GM21367 (cell line): Measurements from ENCODE around the gene SYCN.
"Not testable (repeated sequence)": the region's sequence is repeated elsewhere in the genome, so short reads cannot be mapped to it uniquely, and the experiment has no call there.

Experiments
- ATAC-seq: cut with Tn5 transposase; IDR thresholded peaks from one replicate; pipeline ENCODE4 v1.9.1; 2021; ENCODE audit not compliant: unreplicated experiment

The SYCN gene

GRCh38 chr19:39203372-39204341 is at the start of gene SYCN:
TSS of gene SYCN (minus strand) at chr19:39204263. CDS start at chr19:39204254, 9 bp downstream.
- no peak for ATAC-seq

DNA sequence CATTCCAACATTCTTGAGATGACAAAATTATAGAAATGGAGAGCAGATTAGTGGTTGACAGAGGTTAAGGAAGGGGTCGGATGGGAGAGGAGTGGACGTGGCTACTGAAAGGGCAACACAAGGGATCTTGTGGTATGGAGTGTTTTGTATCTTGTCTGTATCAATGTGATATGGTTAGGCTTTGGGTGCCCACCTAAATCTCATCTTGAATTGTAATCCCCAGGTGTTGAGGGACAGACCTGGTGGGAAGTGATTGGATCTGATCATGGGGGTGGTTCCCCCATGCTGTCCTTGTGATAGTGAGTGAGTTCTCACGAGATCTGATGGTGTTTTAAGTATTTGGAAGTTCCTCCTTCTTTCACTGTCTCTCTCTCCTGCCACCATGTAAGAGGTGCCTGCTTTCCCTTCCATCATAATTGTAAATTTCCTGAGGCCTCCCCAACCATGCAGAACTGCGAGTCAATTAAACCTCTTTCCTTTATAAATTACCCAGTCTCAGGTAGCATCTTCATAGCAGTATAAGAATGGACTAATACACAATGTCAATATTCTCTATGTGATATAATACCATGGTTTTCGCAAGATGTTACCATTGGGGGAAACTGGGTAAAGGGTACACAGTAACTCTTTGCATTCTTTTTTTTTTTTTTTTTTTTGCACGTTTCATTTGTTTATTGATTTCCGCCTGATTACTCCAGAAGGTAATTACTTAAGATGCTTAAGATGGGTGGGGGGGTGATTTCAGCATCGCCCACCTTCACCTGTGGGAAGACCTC is 49.5 kb upstream of the SYCN start:
- no peak for ATAC-seq

DNA sequence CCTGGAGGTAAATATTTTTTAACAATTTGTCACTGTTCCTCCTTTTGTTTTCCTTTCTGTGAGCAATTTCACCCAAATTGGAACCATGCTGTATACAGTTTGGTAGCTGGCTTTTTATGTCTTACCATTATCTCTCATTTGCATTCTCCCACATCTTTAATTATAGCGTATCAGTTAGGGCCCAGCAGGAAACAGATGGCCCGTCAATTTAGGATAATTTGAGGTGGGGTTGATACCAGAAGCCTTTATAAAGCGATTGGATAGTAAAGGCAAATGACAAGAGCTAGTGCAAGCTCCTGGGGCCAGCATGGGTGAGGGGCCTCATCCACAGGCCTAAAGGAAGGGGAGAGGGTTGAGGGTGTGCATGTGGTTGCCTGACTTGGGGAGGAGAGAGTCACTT is 48.4 kb upstream of the SYCN start:
- no peak for ATAC-seq

- no peak for ATAC-seq
Measured at GRCh38 chr19:39251846-39252245, 47.8 kb upstream of the SYCN start.

DNA sequence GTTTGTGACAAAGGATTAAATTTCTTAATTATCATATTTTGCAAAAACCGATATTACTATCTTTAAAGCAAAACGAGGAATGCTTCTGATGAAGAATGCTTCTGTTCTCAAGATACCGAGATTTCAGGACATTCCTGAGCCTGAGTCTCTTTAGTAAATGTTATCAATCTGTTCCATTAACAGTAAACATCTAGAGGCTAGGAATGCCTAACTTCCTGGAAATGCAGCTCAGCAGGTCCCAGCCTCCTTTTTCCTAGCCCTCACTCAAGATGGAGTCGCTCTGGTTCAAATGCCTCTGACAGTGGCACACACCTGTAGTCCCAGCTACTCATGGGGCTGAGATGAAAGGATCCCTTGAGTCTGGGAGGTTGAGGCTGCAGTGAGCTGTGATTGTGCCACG is 47.0 kb upstream of the SYCN start:
- no peak for ATAC-seq

GRCh38 chr19:39248806-39249205 is 44.7 kb upstream of the SYCN start, which contains the start of gene IFNL4:
TSS of gene IFNL4 (minus strand) at chr19:39248856.
- ATAC-seq, result no peak

DNA sequence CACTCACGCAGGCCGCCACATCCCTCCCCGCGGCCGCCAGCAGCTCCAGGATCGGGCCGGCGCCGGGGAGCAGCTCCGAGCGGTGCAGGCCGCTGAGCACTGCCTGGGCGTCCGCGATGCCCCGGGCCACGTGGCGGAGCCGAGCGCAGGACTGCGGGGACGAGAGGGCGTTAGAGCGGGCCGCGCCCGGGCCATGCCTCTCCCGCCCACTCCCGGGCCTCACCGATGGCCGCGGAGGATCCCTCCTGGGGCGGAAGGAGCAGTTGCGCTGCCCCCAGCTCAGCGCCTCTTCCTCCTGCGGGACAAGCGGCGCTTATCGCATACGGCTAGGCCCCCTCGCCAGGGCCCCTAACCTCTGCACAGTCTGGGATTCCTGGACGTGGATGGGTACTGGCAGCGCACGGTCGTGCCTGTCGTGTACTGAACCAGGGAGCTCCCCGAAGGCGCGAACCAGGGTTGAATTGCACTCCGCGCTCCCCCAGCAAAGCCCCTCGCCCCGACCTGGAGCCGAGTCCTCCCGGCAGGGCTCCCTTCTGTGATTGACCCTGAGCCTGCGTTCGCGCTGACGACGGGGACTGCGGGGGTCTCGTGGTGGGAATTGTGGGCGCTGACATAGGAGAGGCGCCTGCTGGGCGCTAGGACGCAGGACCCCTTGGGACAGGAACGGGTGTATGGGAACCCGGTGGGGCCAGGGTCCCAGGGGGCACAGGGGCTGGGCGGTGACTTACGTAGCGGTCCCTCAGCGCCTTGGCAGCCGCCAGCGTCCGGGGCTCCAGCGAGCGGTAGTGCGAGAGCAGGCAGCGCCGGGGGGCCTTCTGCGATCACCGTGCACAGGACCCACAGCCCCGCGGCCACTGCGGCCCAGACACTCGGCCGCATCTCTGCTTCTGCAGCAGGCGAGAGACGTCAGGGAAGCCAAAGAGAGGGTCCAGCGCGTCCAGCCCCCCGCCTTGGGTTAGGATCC is 43.9 kb upstream of the SYCN start:
- no peak for ATAC-seq

DNA sequence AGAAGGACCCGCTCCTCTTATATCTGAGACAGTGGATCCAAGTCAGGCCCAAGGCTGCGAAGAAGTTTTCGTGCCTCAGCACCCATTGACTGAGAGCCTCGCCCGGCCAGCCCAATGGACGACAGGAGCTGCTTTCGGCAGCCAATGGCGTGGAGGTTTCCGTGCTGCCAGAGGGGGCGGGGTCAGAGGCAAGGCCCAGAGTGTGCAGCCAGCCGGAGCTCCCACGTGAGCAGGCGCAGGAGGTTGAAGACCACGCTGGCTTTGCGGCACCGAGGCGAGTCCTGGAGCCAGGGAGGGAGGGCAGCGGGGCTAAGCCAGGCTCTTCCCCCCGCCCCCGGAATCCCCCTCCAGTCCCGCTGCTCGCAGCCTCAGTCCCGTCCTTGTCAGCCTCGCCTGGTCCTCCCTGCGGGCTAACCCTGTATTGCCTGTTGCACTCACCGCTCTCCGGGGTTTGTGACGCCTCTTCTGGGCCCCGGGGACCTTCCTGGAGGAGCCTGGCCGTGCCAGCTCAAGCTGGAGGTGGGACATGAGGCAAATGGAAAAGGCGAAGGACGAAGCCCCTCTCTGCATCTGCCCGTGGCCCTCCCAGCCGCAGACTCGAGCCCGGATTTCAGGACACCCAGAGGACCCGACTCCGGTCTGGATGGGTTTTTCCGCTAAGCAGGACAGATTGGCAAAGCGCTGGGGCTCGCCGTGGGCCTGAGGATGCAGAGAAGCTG is 43.0 kb upstream of the SYCN start:
- no peak for ATAC-seq

GRCh38 chr19:39245166-39245565 is 41.1 kb upstream of the SYCN start:
- not testable (repeated sequence) for ATAC-seq

- not testable (repeated sequence) for ATAC-seq
Measured at GRCh38 chr19:39244410-39245100, 40.5 kb upstream of the SYCN start, which contains the start of gene IFNL3. TSS of gene IFNL3 (minus strand) at chr19:39245006. CDS start at chr19:39244967, 39 bp downstream.

- ATAC-seq, result not testable (repeated sequence)
Measured at GRCh38 chr19:39243741-39244140, 39.7 kb upstream of the SYCN start.

- ATAC-seq, result no peak
Measured at GRCh38 chr19:39240421-39240820, 36.4 kb upstream of the SYCN start.

- no peak for ATAC-seq
Measured at GRCh38 chr19:39238944-39239343, 34.9 kb upstream of the SYCN start.

GRCh38 chr19:39238209-39238608 is 34.1 kb upstream of the SYCN start:
- no peak for ATAC-seq

DNA sequence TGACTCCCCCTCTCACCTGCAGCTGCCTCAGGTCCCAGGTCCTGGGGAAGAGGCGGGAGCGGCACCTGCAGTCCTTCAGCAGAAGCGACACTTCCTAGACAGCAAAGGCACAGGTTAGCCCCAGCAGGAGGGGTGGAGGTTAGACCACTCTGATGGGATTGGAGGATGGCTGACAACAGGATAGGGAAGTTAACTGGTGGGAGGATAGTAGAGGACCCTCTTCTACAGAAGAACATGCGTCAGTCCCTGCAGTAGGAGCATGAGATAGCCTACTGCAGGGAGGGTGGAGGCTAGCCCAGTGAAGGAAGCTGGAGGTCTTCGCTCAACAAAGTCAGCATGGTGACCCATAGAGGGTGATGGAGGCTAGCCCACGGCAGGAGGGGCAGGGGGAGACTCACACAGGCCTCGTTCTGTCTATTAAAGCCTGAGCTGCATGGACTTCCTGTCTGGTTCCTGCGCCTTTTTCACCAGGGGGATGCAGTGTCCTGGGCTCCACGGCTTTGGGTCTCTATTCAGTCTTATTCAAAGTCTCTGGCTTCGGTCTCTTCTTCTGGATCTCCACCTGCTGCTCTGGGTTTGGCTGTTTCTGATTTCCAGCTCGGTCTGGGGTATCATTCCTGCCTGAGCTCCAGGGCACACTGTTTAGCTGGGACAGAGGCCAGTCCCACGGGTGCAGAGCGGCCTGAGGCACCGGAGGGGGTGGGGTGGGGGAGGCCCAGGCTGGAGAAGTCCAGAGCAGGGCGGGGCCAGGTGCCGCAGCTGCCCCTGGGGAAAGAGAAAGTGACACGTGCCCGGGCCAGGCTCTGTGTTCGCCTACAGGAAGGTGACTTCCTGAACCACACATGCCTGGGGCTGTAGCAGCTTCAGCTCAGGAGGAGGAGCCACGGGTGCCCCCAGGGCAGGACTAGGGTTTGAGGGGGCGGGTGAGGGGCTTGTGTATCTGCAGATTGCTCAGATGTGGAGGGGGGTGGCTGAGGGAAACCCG is 33.4 kb upstream of the SYCN start:
- ATAC-seq, result no peak

GRCh38 chr19:39236527-39236926 is 32.5 kb upstream of the SYCN start:
- no peak for ATAC-seq

GRCh38 chr19:39232708-39233107 is 28.6 kb upstream of the SYCN start:
- ATAC-seq, result no peak

- no peak for ATAC-seq
Measured at GRCh38 chr19:39230096-39230764, 26.2 kb upstream of the SYCN start.
